Smooth muscle cell (in vitro differentiated cells): Measurements from ENCODE around the gene MRPL2. TPM values are rescaled to one million over a fixed set of nuclear protein-coding genes. Genes with fewer than 3 reads are reported as not detected.

ENCODE experiments used
- DNase-seq: peaks from one replicate; lab custom pipeline; 2025; ENCODE audit not compliant: unreplicated experiment; lab: John Stamatoyannopoulos, UW
- H2AFZ ChIP-seq: fragments of 200-600 bp; sonication (generic); 2 replicates; pipeline ENCODE4 v1.6.0; 2016; ENCODE audit warnings: antibody characterized with exemption, low read depth, mild to moderate bottlenecking
- H3F3A ChIP-seq: fragments of 200-600 bp; sonication (generic); 2 replicates; pipeline ENCODE4 v1.6.0; 2017; ENCODE audit warnings: antibody characterized with exemption, low read depth
- H3K27ac ChIP-seq: fragments of 200-600 bp; sonication (generic); 2 replicates; pipeline ENCODE4 v1.5.1; 2016; ENCODE audit warnings: low read depth, mild to moderate bottlenecking
- H3K27me3 ChIP-seq: fragments of 200-600 bp; sonication (generic); 2 replicates; pipeline ENCODE4 v1.6.1; 2016; ENCODE audit warnings: low read depth, mild to moderate bottlenecking
- H3K36me3 ChIP-seq: fragments of 200-600 bp; sonication (generic); 2 replicates; pipeline ENCODE4 v1.5.1; 2016; ENCODE audit warnings: low read depth
- H3K4me1 ChIP-seq: fragments of 200-600 bp; sonication (generic); 2 replicates; pipeline ENCODE4 v1.5.1; 2016; ENCODE audit warnings: low read depth
- H3K4me2 ChIP-seq: fragments of 200-600 bp; sonication (generic); 2 replicates; pipeline ENCODE4 v1.6.0; 2016; ENCODE audit warnings: mild to moderate bottlenecking
- H3K4me3 ChIP-seq: fragments of 200-600 bp; sonication (generic); 2 replicates; pipeline ENCODE4 v1.5.1; 2016; ENCODE audit warnings: mild to moderate bottlenecking
- H3K79me2 ChIP-seq: fragments of 200-600 bp; sonication (generic); 2 replicates; pipeline ENCODE4 v1.6.0; 2016; ENCODE audit warnings: low read depth, mild to moderate bottlenecking
- H3K9ac ChIP-seq: fragments of 200-600 bp; sonication (generic); 2 replicates; pipeline ENCODE4 v1.6.0; 2016; ENCODE audit warnings: low read depth
- H3K9me3 ChIP-seq: fragments of 200-600 bp; sonication (generic); replicated peaks from 2 replicates; pipeline ENCODE4 v1.5.1; 2016; ENCODE audit warnings: low read depth
- H4K20me1 ChIP-seq: fragments of 200-600 bp; sonication (generic); 2 replicates; pipeline ENCODE4 v1.6.0; 2016; ENCODE audit warnings: low read depth
- CTCF ChIP-seq: fragments of 200-600 bp; sonication (generic); IDR thresholded peaks from 2 replicates; pipeline ENCODE4 v1.5.1; 2017; ENCODE audit warnings: borderline replicate concordance, mild to moderate bottlenecking, antibody characterized with exemption; ENCODE audit not compliant: insufficient read depth, poor library complexity, severe bottlenecking
- WGBS: methylation state at CpG from one replicate; pipeline ENCODE4 v1.1.7; 2016; ENCODE audit warnings: low lambda C conversion rate; 5-methylcytosine and 5-hydroxymethylcytosine counted together
- polyA plus RNA-seq: library from polyadenylated mRNA; unstranded; fragments of >200 nt; fragmentation: Nextera tagmentation; extraction: Ambion mirVana; gene quantifications from 2 replicates; pipeline ENCODE4 v1.2.1, GENCODE V29; 2016
- total RNA-seq: library from RNA; depleted of rRNA; stranded (reverse); fragments of >200 nt; gene quantifications from 2 replicates; pipeline ENCODE4 v1.2.3, GENCODE V29; 2014

Gene MRPL2
- total and polyA plus RNA-seq, 2 experiments from 2014 or later: 24.0 to 112 TPM

- no peak for DNase-seq
- peaks cover 53% of the 10 kb centered on the region for H3F3A ChIP-seq
- peaks cover 100% of the 10 kb centered on the region for H3K79me2 ChIP-seq
- H3K9me3 ChIP-seq: no peaks in the 10 kb centered on the region
- WGBS: 14% methylated on average over 8 of the region's 8 CpGs
- H3K9ac ChIP-seq: peak overlapping the region; percentile 27
- TF ChIP-seq CTCF: no peak
- peaks cover 98% of the 10 kb centered on the region for H4K20me1 ChIP-seq
- peak overlapping the region; percentile 90 for H3K27ac ChIP-seq
- no peak overlapping the region for H3K4me3 ChIP-seq
- H3K27me3 ChIP-seq: no peaks in the 10 kb centered on the region
- H3K4me2 ChIP-seq: peak overlapping the region; percentile 61
- peaks cover 44% of the 10 kb centered on the region for H3K4me1 ChIP-seq
- no peaks in the 10 kb centered on the region for H3K36me3 ChIP-seq
- no peak overlapping the region for H2AFZ ChIP-seq
Measured at GRCh38 chr6:43096451-43097097, 37.3 kb upstream of the MRPL2 start.

GRCh38 chr6:43095939-43096338 is 36.7 kb upstream of the MRPL2 start:
- Histone ChIP-seq H3K4me2 (peak overlapping the region; percentile 61), H2AFZ (no peak overlapping the region), H3K9me3 (no peaks in the 10 kb centered on the region), H3F3A (peaks cover 60% of the 10 kb centered on the region), H3K36me3 (no peaks in the 10 kb centered on the region), H3K27ac (peak overlapping the region; percentile 90), H3K4me1 (peaks cover 50% of the 10 kb centered on the region), H3K9ac (peak overlapping the region; percentile 27), H3K79me2 (peaks cover 100% of the 10 kb centered on the region), H3K27me3 (no peaks in the 10 kb centered on the region), H3K4me3 (no peak overlapping the region), H4K20me1 (peaks cover 98% of the 10 kb centered on the region)
- 20% methylated on average over 7 of the region's 7 CpGs for WGBS
- DNase-seq: no peak
- no peak for TF ChIP-seq CTCF

- Histone ChIP-seq H3K4me3 (peak overlapping the region; percentile 6), H3K9me3 (no peaks in the 10 kb centered on the region), H2AFZ (no peak overlapping the region), H3K4me2 (peak overlapping the region; percentile 66), H3K36me3 (no peaks in the 10 kb centered on the region), H3K27me3 (no peaks in the 10 kb centered on the region), H3F3A (peaks cover 63% of the 10 kb centered on the region), H4K20me1 (peaks cover 98% of the 10 kb centered on the region), H3K79me2 (peaks cover 100% of the 10 kb centered on the region), H3K9ac (no peak overlapping the region), H3K4me1 (peaks cover 73% of the 10 kb centered on the region), H3K27ac (peak overlapping the region; percentile 84)
- no peak for DNase-seq
- TF ChIP-seq CTCF: no peak
- 49% methylated on average over 9 of the region's 9 CpGs for WGBS
Measured at GRCh38 chr6:43093436-43094289, 34.4 kb upstream of the MRPL2 start.
